ENCODE results near the gene MTRR. TPM values are rescaled to one million over a fixed set of nuclear protein-coding genes. Genes with fewer than 3 reads are reported as not detected.

The MTRR gene
- total and polyA plus RNA-seq, 2 of the 8 experiments (the other 6 are each of a cell fraction or from before 2014, with no cell fraction given) = 36.4 to 53.8 TPM

DNA sequence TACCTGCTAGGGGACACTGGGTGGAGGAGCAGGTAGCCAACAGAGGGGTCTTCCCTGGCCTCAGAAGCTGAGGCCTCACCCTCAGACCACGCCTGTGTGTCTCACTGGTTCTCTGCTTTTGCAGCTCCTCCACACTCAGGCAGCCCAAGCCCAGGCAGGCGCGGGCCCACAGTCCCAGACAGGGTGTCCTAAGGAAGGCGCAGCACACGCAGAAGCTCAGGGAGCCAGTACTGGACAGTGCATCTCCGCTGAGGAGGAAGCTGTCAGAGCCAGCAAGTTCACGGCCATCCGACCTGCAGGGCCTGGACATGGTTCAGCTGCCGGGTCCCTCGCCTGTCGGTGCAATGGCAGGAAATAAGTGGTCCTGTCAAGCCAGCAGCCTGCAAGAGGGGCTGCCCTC is 43.3 kb upstream of the MTRR start:
- no peak overlapping the region for H2BK20ac ChIP-seq (ENCODE audit: low read length)
- no peak overlapping the region for H2AK5ac ChIP-seq (ENCODE audit: low read depth, low read length)
- no peak overlapping the region for H3K18ac ChIP-seq (ENCODE audit: extremely low read depth, low read length)
- TF ChIP-seq PHF8 (conservative IDR thresholded peaks at IDR 0.05; ENCODE audit: low read depth, low read length) (no peak), POLR2AphosphoS5 (IDR thresholded peaks at IDR 0.05; ENCODE audit: low read depth, low read length) (peak; percentile 32; the same call in 1 of the 2 replicates)
- no peak overlapping the region for H3K4ac ChIP-seq (replicated peaks; ENCODE audit: insufficient read length, low read depth, low read length)
- no peak overlapping the region for H2AFZ ChIP-seq (ENCODE audit: low read length)
- no peak for FAIRE-seq
- H3K27ac ChIP-seq (ENCODE audit: low read depth, low read length) = no peak overlapping the region
- no peak overlapping the region for H2BK120ac ChIP-seq (replicated peaks; ENCODE audit: low read depth, low read length)
- H3K56ac ChIP-seq (replicated peaks; ENCODE audit: insufficient read length, low read depth, low read length) = no peak overlapping the region
- H3K79me1 ChIP-seq (ENCODE audit: low read depth, low read length) = no peaks in the 10 kb centered on the region
- H3K4me2 ChIP-seq (ENCODE audit: insufficient read depth in 1 of 2, low read depth in 2 of 2, low read length in 2 of 2) = no peak overlapping the region
- no peak overlapping the region for H3K23ac ChIP-seq (ENCODE audit: insufficient read length)
- H4K91ac ChIP-seq (replicated peaks; ENCODE audit: insufficient read length, low read length) = no peak overlapping the region
- no peak overlapping the region for H2BK15ac ChIP-seq (ENCODE audit: low read length)
- peaks cover 0 to 18% (median 10%) of the 10 kb centered on the region in 4 experiments; a peak in 5 of 8 replicates for H3K36me3 ChIP-seq (ENCODE audit: control insufficient read depth in 2 of 4, insufficient read depth in 4 of 4, low read length in 3 of 4)
- WGBS, 2 experiments (ENCODE audit: extremely low coverage in 1 of 2, insufficient coverage in 1 of 2, insufficient read length in 1 of 2, insufficient replicate concordance in 2 of 2, low coverage in 1 of 2, low lambda C conversion rate in 2 of 2, missing lambda C conversion rate in 1 of 2) = 97% methylated on average over 11 of the region's 11 CpGs; no CpG with 5 or more reads in 1 of the 2 experiments
- no peak overlapping the region; a peak in 1 of 7 replicates for H3K9ac ChIP-seq (replicated peaks in 1 of 4; ENCODE audit: extremely low read depth in 1 of 4, low read depth in 3 of 4, low read length in 3 of 4)
- H4K5ac ChIP-seq (ENCODE audit: insufficient read length, low read depth, low read length) = no peak overlapping the region
- ChIA-PET POLR2A (ENCODE audit: partially characterized antibody) (interaction anchor here (0.8 kb wide), 1 partner anchor 9 kb away, joined by 3 read pairs; no protein-coding TSS in a partner anchor), CTCF (ENCODE audit: partially characterized antibody) (interaction anchor here (0.6 to 1.7 kb wide), 2 partner anchors 9 to 32 kb away, joined by 3 to 8 read pairs; no protein-coding TSS in a partner anchor)
- H3K23me2 ChIP-seq (ENCODE audit: low read depth, low read length) = no peaks in the 10 kb centered on the region
- H4K20me1 ChIP-seq (replicated peaks in 1 of 2; ENCODE audit: control insufficient read depth in 1 of 2, insufficient read depth in 2 of 2, low read length in 2 of 2) = no peaks in the 10 kb centered on the region
- peaks cover 0 to 2% (median 0%) of the 10 kb centered on the region in 4 experiments; a peak in 1 of 7 replicates for H3K27me3 ChIP-seq (replicated peaks in 1 of 4; ENCODE audit: control insufficient read depth in 3 of 4, extremely low read depth in 1 of 4, insufficient read depth in 3 of 4, low read length in 3 of 4)
- no peak overlapping the region for H2BK12ac ChIP-seq (ENCODE audit: low read depth, low read length)
- H3K79me2 ChIP-seq (ENCODE audit: control insufficient read depth in 1 of 2, insufficient read depth in 2 of 2, low read length in 2 of 2) = no peaks in the 10 kb centered on the region
- H3K14ac ChIP-seq (ENCODE audit: insufficient read length) = no peak overlapping the region
- no peaks in the 10 kb centered on the region for H3K4me1 ChIP-seq (replicated peaks in 1 of 4; ENCODE audit: control insufficient read depth in 3 of 4, insufficient read depth in 4 of 4, low read length in 3 of 4)
- DNase-seq (ENCODE audit: low read depth in 1 of 2, low spot score in 2 of 2) = no peak
- no peak overlapping the region for H4K8ac ChIP-seq (ENCODE audit: extremely low read depth, insufficient read depth, low read length)
- H3K4me3 ChIP-seq (ENCODE audit: extremely low read depth in 1 of 4, insufficient read depth in 2 of 4, low read depth in 3 of 4, low read length in 4 of 4) = no peak overlapping the region
- no peak overlapping the region; the same call in 1 of the 2 replicates for H2BK5ac ChIP-seq (ENCODE audit: low read depth, low read length)
- no peaks in the 10 kb centered on the region for H3K9me3 ChIP-seq (ENCODE audit: insufficient read depth in 2 of 2, low read depth in 1 of 2, low read length in 1 of 2)

All from H1 (cell line).